ENCODE results near the gene ANO1.

GRCh38 chr11:70226183-70226582 is 148.1 kb downstream of the ANO1 start:
- TF ChIP-seq ARNTL (CRISPR knock-in tag; IDR thresholded peaks at IDR 0.05; ENCODE audit: borderline replicate concordance, low read depth) (no peak), PATZ1 (CRISPR knock-in tag; IDR thresholded peaks at IDR 0.05; ENCODE audit: borderline replicate concordance) (no peak), POU6F1 (CRISPR knock-in tag; IDR thresholded peaks at IDR 0.05; ENCODE audit: borderline replicate concordance, low read depth) (no peak), ZFP3 (CRISPR knock-in tag; IDR thresholded peaks at IDR 0.05) (no peak)

Measured in SK-N-SH treated with all-trans-retinoic acid at 6 μM for 48 hours (cell line).